Testis (tissue), 5 donors: ENCODE results near the gene FOXRED2. TPM values are rescaled to one million over a fixed set of nuclear protein-coding genes. Genes with fewer than 3 reads are reported as not detected.

ENCODE experiments used
- DNase-seq: peaks from one replicate; pipeline ENCODE4 v3.0.0-alpha.2; 2019
- H3K27ac ChIP-seq, 2 donors: fragments of 200-600 bp; sonication (generic); one replicate each; pipeline ENCODE4 v1.5.1; 2019
- H3K27me3 ChIP-seq: fragments of 200-600 bp; sonication (generic); one replicate; pipeline ENCODE4 v1.5.1; 2019
- H3K36me3 ChIP-seq: fragments of 200-600 bp; sonication (generic); one replicate; pipeline ENCODE4 v1.5.1; 2017; ENCODE audit warnings: low read depth; ENCODE audit errors: missing control alignments
- H3K4me1 ChIP-seq: fragments of 200-600 bp; sonication (generic); one replicate; pipeline ENCODE4 v1.5.1; 2019
- H3K4me3 ChIP-seq, 2 donors: fragments of 200-600 bp; sonication (generic); one replicate each; pipeline ENCODE4 v1.5.1; 2017 to 2019
- H3K9me3 ChIP-seq: fragments of 200-600 bp; sonication (generic); one replicate; pipeline ENCODE4 v1.5.1; 2017
- POLR2A ChIP-seq: fragments of 450-650 bp; IDR thresholded peaks from one replicate; pipeline ENCODE4 v1.6.1; 2017; ENCODE audit warnings: antibody characterized with exemption, mild to moderate bottlenecking, moderate library complexity
- WGBS, 2 donors: methylation state at CpG; one replicate each; pipeline ENCODE4 v1.1.5; 2018; 5-methylcytosine and 5-hydroxymethylcytosine counted together
- intact Hi-C: fragments of 100-400 bp; cut with DNase I; formaldehyde crosslinking; loops from one replicate; pipeline ENCODE4 v1.15.1; 2023; ENCODE audit warnings: low total_unique reads
- long read RNA-seq, 2 donors: transcript quantifications; one replicate each; lab custom pipeline, GENCODE V29; 2026
- polyA plus RNA-seq: library from polyadenylated mRNA; stranded (reverse); fragments of 350-450 nt; fragmentation: Illumina TruSeq; extraction: RNeasy Lipid Tissue Mini Kit (QIAGEN cat#74804); gene quantifications from one replicate; pipeline ENCODE4 v1.2.3, GENCODE V29; 2014; ENCODE audit warnings: low read depth, low replicate concordance; ENCODE audit not compliant: insufficient read depth
- total RNA-seq, 2 donors: library from RNA; depleted of rRNA; stranded (reverse); fragments of >200 nt; gene quantifications; one replicate each; pipeline ENCODE4 v1.2.3, GENCODE V29; 2016
- TF ChIP-seq, protein P1 (sequence below), 3 experiments: fragments of 450-650 bp in 2 of 3; fragments of 200-600 bp in 1 of 3; sonication (generic) in 1 of 3; IDR thresholded peaks; one replicate each; pipeline ENCODE4 v1.5.1; 2016 to 2019; ENCODE audit warnings: antibody characterized with exemption in 3 of 3, mild to moderate bottlenecking in 2 of 3, moderate library complexity in 1 of 3

Gene FOXRED2
- total RNA-seq (10 to 100 TPM; 23.8 to 34.6 TPM), polyA plus RNA-seq (17.7 TPM)
- long read RNA-seq, donor 1, full-length matches to known transcripts: 6 of 17 reads
- long read RNA-seq, donor 1, partial matches to known transcripts: 11 of 17 reads
- long read RNA-seq, donor 1, other reads (novel, unspliced or antisense): 0 of 17 reads
- long read RNA-seq, donor 2, full-length matches to known transcripts: 4 of 4 reads
- long read RNA-seq, donor 2, partial matches to known transcripts: 0 of 4 reads
- long read RNA-seq, donor 2, other reads (novel, unspliced or antisense): 0 of 4 reads

DNA sequence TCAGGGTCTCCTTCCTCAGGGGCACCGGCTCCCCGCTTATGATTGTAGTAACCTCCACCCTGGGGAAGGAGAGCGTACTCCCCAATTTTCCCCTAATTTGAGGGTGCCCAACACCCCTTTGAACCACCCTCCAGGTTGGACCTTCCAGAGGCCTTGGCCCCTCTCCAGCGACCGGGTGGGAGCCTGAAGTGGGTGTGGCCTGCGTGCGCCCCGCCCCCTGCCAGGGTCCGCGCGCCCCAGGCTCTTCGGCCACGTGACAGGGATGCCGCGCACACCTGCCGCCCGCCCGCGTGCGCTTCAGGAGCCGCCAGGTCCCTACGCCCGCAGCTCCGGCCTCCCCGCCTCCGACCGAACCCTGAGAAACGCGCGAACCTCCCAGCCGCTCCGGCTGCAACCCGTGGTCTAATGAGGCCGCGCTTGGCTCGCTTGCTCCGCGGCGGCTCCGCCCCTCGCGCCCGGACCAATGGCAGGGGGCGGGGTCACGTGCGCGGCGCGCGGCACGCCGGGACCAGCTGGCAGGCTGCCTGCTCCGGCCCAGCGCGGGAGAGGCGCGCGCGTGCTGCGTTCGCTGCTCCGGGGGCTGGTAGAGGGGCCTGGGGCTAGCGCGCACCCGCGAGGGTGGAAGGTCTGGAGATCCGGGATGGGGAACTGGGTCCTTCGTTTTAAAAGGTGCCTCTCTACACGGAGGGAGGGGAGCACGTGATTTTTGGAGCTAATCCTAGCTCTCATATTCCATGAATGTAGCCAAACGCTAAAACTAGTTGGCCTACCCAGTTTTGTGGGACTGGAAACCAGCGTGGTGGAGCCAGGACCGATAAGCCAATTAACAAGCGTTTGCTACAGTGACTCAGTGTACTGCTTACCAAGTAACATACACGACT is at the start of gene FOXRED2:
Gene FOXRED2 (minus strand): TSS at position 404 of the 881 bp plus-strand sequence. CDS start 618 bp downstream, outside the sequence.
- Histone ChIP-seq H3K27me3 (no peaks in the 10 kb centered on the region), H3K36me3 (no peaks in the 10 kb centered on the region), H3K9me3 (no peaks in the 10 kb centered on the region), H3K4me3 (peak within 1 kb of the TSS; percentile 63 to 67), H3K27ac (peak within 1 kb of the TSS; percentile 58 to 83), H3K4me1 (peaks cover 23% of the 10 kb centered on the region)
- WGBS, 2 donors: 6 to 7% methylated on average over 18 to 53 of the region's 75 CpGs
- TF ChIP-seq, protein P1, sequence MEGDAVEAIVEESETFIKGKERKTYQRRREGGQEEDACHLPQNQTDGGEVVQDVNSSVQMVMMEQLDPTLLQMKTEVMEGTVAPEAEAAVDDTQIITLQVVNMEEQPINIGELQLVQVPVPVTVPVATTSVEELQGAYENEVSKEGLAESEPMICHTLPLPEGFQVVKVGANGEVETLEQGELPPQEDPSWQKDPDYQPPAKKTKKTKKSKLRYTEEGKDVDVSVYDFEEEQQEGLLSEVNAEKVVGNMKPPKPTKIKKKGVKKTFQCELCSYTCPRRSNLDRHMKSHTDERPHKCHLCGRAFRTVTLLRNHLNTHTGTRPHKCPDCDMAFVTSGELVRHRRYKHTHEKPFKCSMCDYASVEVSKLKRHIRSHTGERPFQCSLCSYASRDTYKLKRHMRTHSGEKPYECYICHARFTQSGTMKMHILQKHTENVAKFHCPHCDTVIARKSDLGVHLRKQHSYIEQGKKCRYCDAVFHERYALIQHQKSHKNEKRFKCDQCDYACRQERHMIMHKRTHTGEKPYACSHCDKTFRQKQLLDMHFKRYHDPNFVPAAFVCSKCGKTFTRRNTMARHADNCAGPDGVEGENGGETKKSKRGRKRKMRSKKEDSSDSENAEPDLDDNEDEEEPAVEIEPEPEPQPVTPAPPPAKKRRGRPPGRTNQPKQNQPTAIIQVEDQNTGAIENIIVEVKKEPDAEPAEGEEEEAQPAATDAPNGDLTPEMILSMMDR (IDR thresholded peaks at IDR 0.05): peak in 1 of 3 experiments; percentile 23
- peak; percentile 90 for TF ChIP-seq POLR2A
- peak; percentile 92 for DNase-seq
- intact Hi-C loops: no loop called here

DNA sequence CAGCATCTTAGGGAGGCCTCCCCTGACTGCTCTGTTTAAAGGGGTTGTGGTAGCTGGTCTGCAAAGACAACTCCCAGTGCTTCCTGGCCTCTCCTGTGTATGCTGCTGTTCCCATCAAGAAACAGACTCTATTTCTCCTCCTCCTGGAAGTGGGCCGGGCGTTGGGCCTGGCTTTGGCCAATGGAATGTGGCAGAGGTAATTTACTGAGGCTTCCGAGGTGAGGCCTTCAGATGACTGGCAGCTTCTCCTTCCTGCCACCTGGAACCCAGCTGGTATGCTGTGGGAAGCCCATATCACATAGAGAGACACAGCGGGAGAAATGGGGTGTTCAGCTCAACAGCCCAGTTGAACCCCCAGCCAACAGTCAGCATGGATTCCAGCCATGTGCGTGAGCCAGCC is 47.3 kb upstream of the FOXRED2 start:
- Histone ChIP-seq H3K4me1 (no peaks in the 10 kb centered on the region), H3K27me3 (no peaks in the 10 kb centered on the region), H3K4me3 (no peak overlapping the region), H3K36me3 (no peaks in the 10 kb centered on the region), H3K27ac (no peak overlapping the region), H3K9me3 (no peaks in the 10 kb centered on the region)
- intact Hi-C loops: no loop called here
- no peak for DNase-seq
- WGBS, 2 donors: 76 to 100% methylated on average over 2 to 5 of the region's 5 CpGs
- TF ChIP-seq, protein P1 (IDR thresholded peaks at IDR 0.05): no peak
- no peak for TF ChIP-seq POLR2A

DNA sequence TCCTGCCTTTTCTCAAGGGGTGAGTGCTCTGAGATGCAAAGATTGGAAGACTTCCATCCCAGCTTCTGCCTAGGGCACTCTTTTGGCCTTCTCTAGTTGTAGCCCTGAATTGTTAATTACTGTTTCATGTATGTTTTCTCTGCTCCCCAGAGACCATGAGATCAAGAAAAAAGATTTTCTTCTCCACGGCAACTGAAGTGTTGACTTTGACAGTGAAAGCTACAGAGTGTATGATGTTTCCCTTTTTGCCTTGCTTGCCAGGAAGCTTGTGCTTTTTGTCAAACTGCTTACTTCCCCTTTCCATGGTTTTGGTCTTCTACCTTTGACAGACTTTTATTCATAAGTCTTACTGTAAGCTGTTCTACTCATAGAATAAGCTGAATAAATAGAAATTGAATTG is 45.4 kb upstream of the FOXRED2 start:
- 57 to 88% methylated on average over 1 of the region's 1 CpG for WGBS, 2 donors
- Histone ChIP-seq H3K27ac (no peak overlapping the region), H3K9me3 (no peaks in the 10 kb centered on the region), H3K4me1 (no peaks in the 10 kb centered on the region), H3K36me3 (no peaks in the 10 kb centered on the region), H3K27me3 (no peaks in the 10 kb centered on the region), H3K4me3 (no peak overlapping the region)
- TF ChIP-seq POLR2A: no peak
- TF ChIP-seq, protein P1 (IDR thresholded peaks at IDR 0.05): no peak
- intact Hi-C loops: no loop called here
- DNase-seq: no peak

DNA sequence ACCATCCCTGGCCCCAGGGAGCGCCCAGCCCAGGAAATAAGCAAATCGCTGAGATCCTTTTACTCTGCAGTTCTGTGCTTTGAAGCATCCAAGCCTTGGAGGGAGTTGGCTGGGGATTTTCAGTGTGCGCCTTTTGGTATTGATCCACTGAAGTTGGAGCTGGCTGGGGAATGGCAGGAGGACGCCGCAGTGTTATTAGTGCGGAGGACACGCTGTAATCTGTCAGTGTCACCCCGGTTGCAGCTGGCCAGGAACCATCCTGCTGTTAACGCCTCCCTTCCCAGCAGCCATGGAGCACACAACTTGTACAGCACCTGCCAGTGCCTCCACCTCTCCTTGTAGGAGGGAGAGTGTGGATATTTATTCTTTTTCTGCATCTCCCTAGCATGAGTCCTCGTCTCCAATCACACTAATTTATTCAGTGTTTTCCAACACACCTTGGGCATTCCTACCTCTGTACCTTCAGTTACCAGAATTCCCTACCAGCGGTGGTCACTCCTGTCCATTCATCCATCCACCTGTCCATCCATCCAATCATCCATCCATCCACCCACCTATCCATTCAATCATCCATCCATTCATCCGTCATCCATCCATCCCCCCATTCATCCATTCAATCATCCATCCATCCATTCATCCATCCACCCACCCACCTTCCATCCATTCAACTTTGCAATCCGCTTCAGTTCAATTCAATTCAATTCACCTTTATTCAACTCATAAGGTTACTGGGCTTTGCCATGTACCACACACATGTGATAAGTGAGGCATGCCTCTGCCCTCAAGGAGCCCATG is 44.1 kb upstream of the FOXRED2 start:
- Histone ChIP-seq H3K36me3 (no peaks in the 10 kb centered on the region), H3K9me3 (no peaks in the 10 kb centered on the region), H3K27me3 (no peaks in the 10 kb centered on the region), H3K27ac (no peak overlapping the region), H3K4me1 (no peaks in the 10 kb centered on the region), H3K4me3 (no peak overlapping the region)
- intact Hi-C loops: no loop called here
- no peak for DNase-seq
- TF ChIP-seq, protein P1 (IDR thresholded peaks at IDR 0.05): no peak
- TF ChIP-seq POLR2A: no peak
- 55 to 79% methylated on average over 13 of the region's 13 CpGs for WGBS, 2 donors
